NCI-H2107 (cell line): Measurements from ENCODE around the gene PSTK.

ENCODE experiments used
- DNase-seq: peaks from one replicate; lab custom pipeline; 2025; lab: John Stamatoyannopoulos, UW

PSTK gene

GRCh38 chr10:123019941-123020703 lies 39.9 kb downstream of the PSTK start:
- DNase-seq: no peak

DNA sequence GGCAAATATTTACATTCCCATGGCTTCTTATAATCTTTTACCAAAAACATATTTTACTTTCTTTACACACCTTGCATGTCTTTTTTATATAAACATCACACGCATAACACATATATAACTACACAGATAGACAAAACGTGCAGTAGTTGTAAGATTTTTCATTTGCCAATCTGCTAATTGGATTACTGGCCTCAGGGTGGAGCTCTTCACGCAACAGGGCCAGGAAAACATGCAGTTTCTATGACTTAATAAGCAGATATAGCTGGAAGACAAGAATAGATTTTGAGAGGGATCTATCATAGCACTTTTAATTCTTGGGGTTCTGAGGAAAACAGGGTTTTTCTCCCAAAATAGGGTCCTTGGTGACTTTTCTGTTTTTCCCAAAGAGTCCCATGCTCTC lies 41.3 kb downstream of the PSTK start:
- no peak for DNase-seq

DNA sequence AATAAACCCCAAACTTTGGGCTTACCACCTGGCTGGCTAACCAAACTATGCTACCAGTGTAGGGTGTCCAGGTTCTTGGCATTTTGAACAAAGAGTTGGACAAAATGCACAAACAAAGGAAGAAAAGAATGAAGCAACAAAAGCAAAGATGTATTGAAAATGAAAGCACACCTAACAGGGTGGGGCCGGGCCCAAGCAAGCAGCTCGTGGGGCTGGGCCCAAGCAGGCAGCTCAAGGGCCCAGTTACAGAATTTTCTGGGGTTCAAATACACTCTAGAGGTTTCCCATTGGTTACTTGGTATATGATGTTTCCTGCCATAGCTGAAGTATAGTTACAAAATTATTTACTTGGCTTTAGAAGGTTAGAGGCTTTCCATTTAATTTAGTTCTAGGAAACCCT lies 44.3 kb downstream of the PSTK start:
- no peak for DNase-seq

DNA sequence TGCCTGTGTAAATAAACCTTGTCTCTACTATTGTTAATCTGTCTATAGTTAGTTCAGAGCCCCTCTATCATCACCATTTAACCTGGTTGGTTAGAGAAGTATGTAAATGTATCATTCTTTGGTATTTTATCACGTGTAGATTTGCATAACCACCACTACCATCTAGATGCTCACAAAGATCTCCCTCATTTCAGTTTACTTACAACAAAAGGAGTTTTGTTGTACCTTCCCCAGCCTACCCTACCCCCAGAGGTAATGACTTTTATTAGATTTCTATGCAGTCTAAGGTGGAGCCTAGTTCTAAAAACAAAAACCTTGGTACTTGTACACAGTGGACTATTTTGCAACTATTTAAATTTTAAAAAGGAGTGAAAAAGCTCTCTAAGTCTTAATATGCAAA lies 46.1 kb downstream of the PSTK start:
- no peak for DNase-seq

DNA sequence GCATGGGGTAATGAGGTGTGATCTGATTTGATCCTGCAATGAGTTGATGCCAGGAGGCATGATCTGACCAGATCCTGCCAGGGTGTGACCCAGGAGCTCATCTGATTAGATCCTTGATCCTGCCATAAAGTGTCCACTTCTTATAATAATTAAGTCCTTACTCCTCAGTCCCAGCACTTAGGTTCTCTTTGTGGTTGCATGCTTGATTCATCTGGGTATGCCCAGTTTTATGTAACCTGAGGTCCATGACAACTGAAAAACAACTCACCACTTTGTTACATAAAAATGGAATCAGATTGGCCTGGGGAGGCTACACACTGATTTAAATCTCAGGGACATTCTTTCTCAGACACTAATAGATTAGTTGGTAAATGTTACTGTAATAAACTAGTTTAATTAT lies 47.7 kb downstream of the PSTK start:
- DNase-seq: no peak

DNA sequence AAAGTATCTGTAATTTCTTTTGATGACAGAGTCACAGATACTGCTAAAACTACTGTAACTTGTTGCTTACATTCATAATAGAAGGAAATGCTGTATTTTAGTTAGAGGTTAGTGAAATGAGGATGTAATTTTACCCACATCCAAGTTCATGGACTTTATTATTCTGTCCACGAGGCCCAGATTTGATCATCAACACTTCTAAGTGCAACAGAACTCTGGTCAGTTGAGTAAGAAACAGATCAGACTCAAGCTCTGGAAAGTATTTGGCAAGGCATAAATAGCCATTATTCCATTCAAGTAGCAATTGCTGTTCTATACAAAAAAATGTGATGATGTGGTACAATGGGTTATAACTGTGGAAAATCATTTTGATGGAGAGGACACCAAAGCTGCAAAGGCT lies 50.9 kb downstream of the PSTK start:
- DNase-seq: no peak

DNA sequence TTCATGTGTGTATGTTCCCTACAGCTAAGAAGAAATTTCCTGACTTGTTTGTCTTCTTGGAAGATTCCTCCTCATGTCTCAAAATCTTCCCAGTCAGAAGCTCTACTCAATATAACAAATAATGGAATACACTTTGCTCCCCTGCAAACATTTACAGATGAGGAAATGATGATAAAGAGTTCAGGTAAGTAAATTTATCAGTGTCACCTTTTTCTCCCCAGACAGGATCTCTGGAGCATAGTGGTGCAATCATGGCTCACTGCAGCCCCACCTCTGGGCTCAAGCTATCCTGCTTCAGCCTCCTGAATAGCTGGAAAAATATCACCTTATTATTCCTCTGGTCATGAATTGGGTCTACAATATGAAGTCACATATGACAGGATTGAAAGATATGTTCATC lies 54.1 kb downstream of the PSTK start:
- no peak for DNase-seq

DNA sequence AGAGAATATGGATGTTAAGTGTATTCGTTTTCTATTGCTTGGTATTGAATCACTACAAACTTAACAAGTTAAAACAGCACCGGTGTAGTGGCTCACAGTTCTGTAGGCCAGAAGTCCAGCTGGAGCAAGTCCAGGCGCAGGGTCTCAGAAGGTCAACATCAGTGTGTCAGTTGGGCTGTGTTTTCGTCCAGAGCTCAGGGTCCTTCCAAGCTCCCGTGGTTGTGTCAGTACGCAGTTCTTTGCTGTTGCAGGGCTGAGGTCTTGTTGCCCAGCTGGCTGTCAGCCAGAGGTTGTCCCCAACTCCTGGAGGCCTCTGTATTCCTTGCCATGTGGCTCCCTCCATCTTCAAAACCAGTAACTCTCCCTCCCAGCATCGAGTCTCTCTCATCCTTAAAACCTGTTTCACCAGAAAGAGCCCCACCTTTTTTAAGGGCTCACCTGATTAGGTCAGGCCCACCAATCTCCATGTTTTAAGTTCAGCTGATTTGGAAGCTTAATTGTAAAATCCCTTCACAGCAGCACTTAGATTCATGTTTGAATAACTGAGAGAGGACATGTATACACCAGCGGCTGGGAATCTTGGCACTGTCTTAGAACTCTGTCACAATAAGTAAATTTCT lies 55.4 kb downstream of the PSTK start:
- DNase-seq: no peak

- no peak for DNase-seq
Measured at GRCh38 chr10:123038782-123039631, 58.8 kb downstream of the PSTK start.

- DNase-seq: no peak
Measured at GRCh38 chr10:123039632-123039930, 59.4 kb downstream of the PSTK start.
